Lower leg skin (tissue), 4 donors: ENCODE results near the gene MYL6B. TPM values are rescaled to one million over a fixed set of nuclear protein-coding genes. Genes with fewer than 3 reads are reported as not detected.

ENCODE experiments used
- DNase-seq, 2 donors: peaks; one replicate each; pipeline ENCODE4 v3.0.0-alpha.2; 2019; ENCODE audit warnings: low spot score in 2 of 2
- H3K4me3 ChIP-seq: fragments of 200-600 bp; sonication (generic); 2 replicates; pipeline ENCODE4 v1.5.1; 2017; ENCODE audit warnings: mild to moderate bottlenecking, low read depth; ENCODE audit not compliant: poor library complexity, severe bottlenecking
- CTCF ChIP-seq, 3 donors: fragments of 450-650 bp; IDR thresholded peaks; one replicate each; pipeline ENCODE4 v1.5.1; 2016; ENCODE audit warnings: antibody characterized with exemption in 3 of 3, mild to moderate bottlenecking in 3 of 3, moderate library complexity in 2 of 3
- POLR2A ChIP-seq, 2 donors: fragments of 450-650 bp; IDR thresholded peaks; one replicate each; pipeline ENCODE4 v1.6.1; 2016 to 2017; ENCODE audit warnings: antibody characterized with exemption in 2 of 2, mild to moderate bottlenecking in 1 of 2, moderate library complexity in 1 of 2
- WGBS, 2 donors: methylation state at CpG; one replicate each; pipeline ENCODE4 v1.1.5; 2018; 5-methylcytosine and 5-hydroxymethylcytosine counted together
- intact Hi-C: fragments of 100-400 bp; cut with DNase I; formaldehyde crosslinking; loops from one replicate; pipeline ENCODE4 v1.15.0; 2023; ENCODE audit warnings: low total_unique reads
- total RNA-seq, 4 donors: library from RNA; depleted of rRNA; stranded (reverse); fragments of >200 nt; gene quantifications; one replicate each; pipeline ENCODE4 v1.1.0, GENCODE V29; 2016

Gene MYL6B
- total RNA-seq: 10 to 100 TPM in 3 of 4 donors, 1 to 10 TPM in 1; 9.0 to 40.1 (median 22.5) TPM

- WGBS, 2 donors: 0 to 1% methylated on average over 35 to 36 of the region's 37 CpGs
- H3K4me3 ChIP-seq: peak within 1 kb of the TSS; percentile 49
- intact Hi-C loops: no loop called here
- no peak for TF ChIP-seq CTCF (IDR thresholded peaks at IDR 0.05)
- TF ChIP-seq POLR2A (IDR thresholded peaks at IDR 0.05): no peak
- peak; percentile 93 to 99 for DNase-seq
Measured at GRCh38 chr12:56152132-56152755, at the start of gene MYL6B. TSS of gene MYL6B (plus strand) at chr12:56152587. CDS start at chr12:56153919, 1,332 bp downstream.

GRCh38 chr12:56102683-56103065 is 49.7 kb upstream of the MYL6B start:
- intact Hi-C loops: no loop called here
- DNase-seq: no peak
- H3K4me3 ChIP-seq: no peak overlapping the region
- no peak for TF ChIP-seq POLR2A (IDR thresholded peaks at IDR 0.05)
- TF ChIP-seq CTCF (IDR thresholded peaks at IDR 0.05): no peak
- 72 to 77% methylated on average over 1 of the region's 1 CpG for WGBS, 2 donors

GRCh38 chr12:56103066-56103711 is 49.2 kb upstream of the MYL6B start:
- WGBS, 2 donors: 44 to 47% methylated on average over 6 of the region's 6 CpGs
- no peak for TF ChIP-seq POLR2A (IDR thresholded peaks at IDR 0.05)
- TF ChIP-seq CTCF (IDR thresholded peaks at IDR 0.05): no peak
- no peak for DNase-seq
- intact Hi-C loops: no loop called here
- H3K4me3 ChIP-seq: no peak overlapping the region

GRCh38 chr12:56103823-56104108 is 48.6 kb upstream of the MYL6B start:
- TF ChIP-seq POLR2A (IDR thresholded peaks at IDR 0.05) (no peak), CTCF (IDR thresholded peaks at IDR 0.05) (no peak)
- peak overlapping the region; percentile 20 for H3K4me3 ChIP-seq
- DNase-seq: no peak
- 0 to 2% methylated on average over 8 of the region's 8 CpGs for WGBS, 2 donors
- intact Hi-C loops: no loop called here

GRCh38 chr12:56104109-56104814 is 48.1 kb upstream of the MYL6B start, which contains the start of gene PA2G4:
TSS of gene PA2G4 (plus strand) at chr12:56104559. CDS start at chr12:56104738, 179 bp downstream.
- peak; percentile 97 to 99 for DNase-seq
- peak within 1 kb of the TSS; percentile 83 for H3K4me3 ChIP-seq
- intact Hi-C loops: no loop called here
- WGBS, 2 donors: 0% methylated on average over 52 to 60 of the region's 60 CpGs
- no peak for TF ChIP-seq POLR2A (IDR thresholded peaks at IDR 0.05)
- peak in 1 of 3 donors; percentile 26 for TF ChIP-seq CTCF (IDR thresholded peaks at IDR 0.05)
